Sigmoid colon (tissue), 7 donors: Measurements from ENCODE around the gene KMT2D. TPM values are rescaled to one million over a fixed set of nuclear protein-coding genes. Genes with fewer than 3 reads are reported as not detected.

Experiments
- DNase-seq: peaks from one replicate; pipeline ENCODE4 v3.0.0-alpha.2; 2019
- H3K27ac ChIP-seq, 4 donors: fragments of 200-600 bp; sonication (generic); one replicate each; pipeline ENCODE4 v1.5.1; 2016 to 2019; ENCODE audit warnings: mild to moderate bottlenecking in 1 of 4
- H3K27me3 ChIP-seq, 3 donors: fragments of 200-600 bp; sonication (generic); one replicate each; pipeline ENCODE4 v1.5.1; 2019; ENCODE audit warnings: mild to moderate bottlenecking in 1 of 3
- H3K36me3 ChIP-seq, 4 donors: fragments of 200-600 bp; sonication (generic); one replicate each; pipeline ENCODE4 v1.5.1; 2016 to 2019
- H3K4me1 ChIP-seq, 4 donors: fragments of 200-600 bp; sonication (generic); one replicate each; pipeline ENCODE4 v1.5.1; 2017 to 2019
- H3K4me3 ChIP-seq, 4 donors: fragments of 200-600 bp; sonication (generic); one replicate each; pipeline ENCODE4 v1.5.1; 2017 to 2019; ENCODE audit warnings: mild to moderate bottlenecking in 2 of 4, moderate library complexity in 1 of 4
- H3K9me3 ChIP-seq, 4 donors: fragments of 200-600 bp in 3 of 4; sonication (generic) in 3 of 4; one replicate each; pipeline versions ENCODE4 v1.5.1 to v1.6.1; 2013 to 2019
- EP300 ChIP-seq, 4 donors: sonication (generic); formaldehyde crosslinking; IDR thresholded peaks; one replicate each; pipeline ENCODE4 v1.6.1; 2017; ENCODE audit warnings: antibody characterized with exemption in 4 of 4
- POLR2A ChIP-seq, 2 donors: fragments of 450-650 bp; IDR thresholded peaks; one replicate each; pipeline ENCODE4 v1.6.1; 2016; ENCODE audit warnings: antibody characterized with exemption in 2 of 2, mild to moderate bottlenecking in 2 of 2, moderate library complexity in 2 of 2
- POLR2AphosphoS5 ChIP-seq, 4 donors: sonication (generic); formaldehyde crosslinking; IDR thresholded peaks; one replicate each; pipeline ENCODE4 v1.6.1; 2017; ENCODE audit warnings: antibody characterized with exemption in 4 of 4
- WGBS, 2 donors: extraction: QIAGEN DNeasy Blood & Tissue Kit; methylation state at CpG; one replicate each; pipeline ENCODE4 v1.1.7; 2013; 5-methylcytosine and 5-hydroxymethylcytosine counted together
- intact Hi-C: fragments of 100-400 bp; cut with DNase I; formaldehyde crosslinking; loops from one replicate; pipeline ENCODE4 v1.15.1; 2023
- polyA plus RNA-seq, 3 donors: library from polyadenylated mRNA; stranded (reverse); fragments of 200-250 nt; gene quantifications; one replicate each; pipeline ENCODE4 v1.2.3, GENCODE V29; 2013
- total RNA-seq, 4 donors: library from RNA; depleted of rRNA; stranded (reverse); fragments of >200 nt; gene quantifications; one replicate each; pipeline ENCODE4 v1.1.0, GENCODE V29; 2016
- TF ChIP-seq, protein P1 (sequence below), 4 experiments: fragments of 450-650 bp in 3 of 4; fragments of 200-600 bp in 1 of 4; IDR thresholded peaks; one replicate each; pipeline ENCODE4 v1.5.1; 2016 to 2019; ENCODE audit warnings: antibody characterized with exemption in 4 of 4, mild to moderate bottlenecking in 3 of 4, moderate library complexity in 2 of 4
- donor health status: healthy with polysubstance abuse.
- donor health status: Bipolar disorder and iron deficiency.
- donor health status: healthy.

The KMT2D gene
- total and polyA plus RNA-seq, 7 donors = 1.8 to 61.8 (median 23.7) TPM

DNA sequence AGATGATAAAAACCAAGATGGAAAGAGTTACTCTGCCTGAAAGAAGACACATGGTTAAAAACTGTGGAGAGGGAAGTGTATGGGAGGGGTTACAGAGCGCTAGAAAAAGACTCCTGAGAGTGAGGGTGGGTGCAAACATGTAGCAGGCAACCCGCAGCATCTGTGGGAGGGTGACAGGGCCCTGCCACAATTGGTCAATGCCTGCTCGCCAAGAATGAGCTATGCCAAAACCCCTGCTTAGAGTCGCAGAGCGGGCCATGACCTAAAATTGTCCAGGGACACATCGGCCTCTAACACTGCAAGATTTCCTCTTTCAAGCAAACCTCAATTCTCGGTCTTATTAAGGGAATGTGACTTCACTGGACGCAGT lies 42.7 kb downstream of the KMT2D start:
- intact Hi-C loops = loop anchor here (10.0 kb wide), 1 partner anchor 303 kb away; the partner anchor contains the start of gene CCNT1
- WGBS, 2 donors = 1% methylated on average over 8 of the region's 8 CpGs
- Histone ChIP-seq H3K4me1 (peaks cover 0 to 29% (median 18%) of the 10 kb centered on the region in 4 donors), H3K4me3 (peak overlapping the region; percentile 65 to 95 (median 82)), H3K9me3 (no peaks in the 10 kb centered on the region), H3K36me3 (peaks cover 15 to 28% (median 24%) of the 10 kb centered on the region in 4 donors), H3K27ac (peak overlapping the region; percentile 89 to 95 (median 92)), H3K27me3 (no peaks in the 10 kb centered on the region)
- TF ChIP-seq POLR2AphosphoS5 (IDR thresholded peaks at IDR 0.05) = no peak
- TF ChIP-seq POLR2A (IDR thresholded peaks at IDR 0.05) = no peak
- TF ChIP-seq EP300 (IDR thresholded peaks at IDR 0.05) = no peak
- TF ChIP-seq, protein P1, sequence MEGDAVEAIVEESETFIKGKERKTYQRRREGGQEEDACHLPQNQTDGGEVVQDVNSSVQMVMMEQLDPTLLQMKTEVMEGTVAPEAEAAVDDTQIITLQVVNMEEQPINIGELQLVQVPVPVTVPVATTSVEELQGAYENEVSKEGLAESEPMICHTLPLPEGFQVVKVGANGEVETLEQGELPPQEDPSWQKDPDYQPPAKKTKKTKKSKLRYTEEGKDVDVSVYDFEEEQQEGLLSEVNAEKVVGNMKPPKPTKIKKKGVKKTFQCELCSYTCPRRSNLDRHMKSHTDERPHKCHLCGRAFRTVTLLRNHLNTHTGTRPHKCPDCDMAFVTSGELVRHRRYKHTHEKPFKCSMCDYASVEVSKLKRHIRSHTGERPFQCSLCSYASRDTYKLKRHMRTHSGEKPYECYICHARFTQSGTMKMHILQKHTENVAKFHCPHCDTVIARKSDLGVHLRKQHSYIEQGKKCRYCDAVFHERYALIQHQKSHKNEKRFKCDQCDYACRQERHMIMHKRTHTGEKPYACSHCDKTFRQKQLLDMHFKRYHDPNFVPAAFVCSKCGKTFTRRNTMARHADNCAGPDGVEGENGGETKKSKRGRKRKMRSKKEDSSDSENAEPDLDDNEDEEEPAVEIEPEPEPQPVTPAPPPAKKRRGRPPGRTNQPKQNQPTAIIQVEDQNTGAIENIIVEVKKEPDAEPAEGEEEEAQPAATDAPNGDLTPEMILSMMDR (IDR thresholded peaks at IDR 0.05) = peak in 1 of 4 experiments; percentile 23
- peak; percentile 70 for DNase-seq

DNA sequence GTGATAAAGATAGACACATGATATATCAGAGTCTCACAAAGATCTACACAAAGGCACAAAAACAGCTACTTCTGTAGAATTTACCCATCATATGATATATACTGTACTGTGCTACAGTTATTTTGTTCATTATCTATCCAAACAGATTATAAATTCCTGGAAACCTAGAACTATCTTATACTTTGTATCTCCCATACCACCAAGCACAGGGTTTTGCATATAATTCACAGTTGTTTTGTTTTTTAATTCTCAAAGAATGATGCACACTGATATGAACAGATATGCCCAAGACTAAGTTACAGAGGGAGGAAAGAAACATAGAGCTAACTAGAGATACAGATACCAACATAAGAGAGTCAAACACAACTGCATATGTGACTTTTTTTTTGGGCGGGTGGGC lies 45.4 kb downstream of the KMT2D start:
- intact Hi-C loops = loop anchor here (10.0 kb wide), 1 partner anchor 300 kb away; the partner anchor contains the start of gene CCNT1
- no peaks in the 10 kb centered on the region for H3K9me3 ChIP-seq
- H3K27ac ChIP-seq = no peak overlapping the region
- H3K27me3 ChIP-seq = peaks cover 0 to 2% (median 0%) of the 10 kb centered on the region in 3 donors
- peaks cover 0 to 30% (median 23%) of the 10 kb centered on the region in 4 donors for H3K36me3 ChIP-seq
- DNase-seq = no peak
- no peak overlapping the region for H3K4me3 ChIP-seq
- WGBS, 2 donors = 95 to 97% methylated on average over 1 of the region's 1 CpG
- TF ChIP-seq POLR2AphosphoS5 (IDR thresholded peaks at IDR 0.05) (no peak), EP300 (IDR thresholded peaks at IDR 0.05) (no peak)
- peaks cover 0 to 28% (median 18%) of the 10 kb centered on the region in 4 donors for H3K4me1 ChIP-seq

GRCh38 chr12:49014547-49014946 lies 46.0 kb downstream of the KMT2D start:
- Histone ChIP-seq H3K27me3 (peaks cover 0 to 5% (median 0%) of the 10 kb centered on the region in 3 donors), H3K9me3 (no peaks in the 10 kb centered on the region), H3K27ac (no peak overlapping the region), H3K36me3 (peaks cover 0 to 36% (median 24%) of the 10 kb centered on the region in 4 donors), H3K4me1 (peaks cover 0 to 22% (median 16%) of the 10 kb centered on the region in 4 donors), H3K4me3 (no peak overlapping the region)
- intact Hi-C loops = loop anchor here (10.0 kb wide), 1 partner anchor 300 kb away; the partner anchor contains the start of gene CCNT1
- no peak for DNase-seq
- TF ChIP-seq POLR2AphosphoS5 (IDR thresholded peaks at IDR 0.05) (no peak), POLR2A (IDR thresholded peaks at IDR 0.05) (no peak), EP300 (IDR thresholded peaks at IDR 0.05) (no peak)
- TF ChIP-seq, protein P1 (IDR thresholded peaks at IDR 0.05) = no peak
- WGBS, 2 donors = 70 to 75% methylated on average over 1 of the region's 1 CpG

GRCh38 chr12:49013428-49013827 lies 47.2 kb downstream of the KMT2D start:
- no peaks in the 10 kb centered on the region for H3K9me3 ChIP-seq
- WGBS, 2 donors = 94 to 95% methylated on average over 3 of the region's 3 CpGs
- intact Hi-C loops = loop anchor here (10.0 kb wide), 1 partner anchor 299 kb away; the partner anchor contains the start of gene CCNT1
- H3K27ac ChIP-seq = no peak overlapping the region
- no peak for TF ChIP-seq POLR2A (IDR thresholded peaks at IDR 0.05)
- peaks cover 0 to 14% (median 0%) of the 10 kb centered on the region in 3 donors for H3K27me3 ChIP-seq
- no peak overlapping the region for H3K4me3 ChIP-seq
- peaks cover 0 to 15% (median 11%) of the 10 kb centered on the region in 4 donors for H3K4me1 ChIP-seq
- DNase-seq = no peak
- peaks cover 0 to 48% (median 24%) of the 10 kb centered on the region in 4 donors for H3K36me3 ChIP-seq

DNA sequence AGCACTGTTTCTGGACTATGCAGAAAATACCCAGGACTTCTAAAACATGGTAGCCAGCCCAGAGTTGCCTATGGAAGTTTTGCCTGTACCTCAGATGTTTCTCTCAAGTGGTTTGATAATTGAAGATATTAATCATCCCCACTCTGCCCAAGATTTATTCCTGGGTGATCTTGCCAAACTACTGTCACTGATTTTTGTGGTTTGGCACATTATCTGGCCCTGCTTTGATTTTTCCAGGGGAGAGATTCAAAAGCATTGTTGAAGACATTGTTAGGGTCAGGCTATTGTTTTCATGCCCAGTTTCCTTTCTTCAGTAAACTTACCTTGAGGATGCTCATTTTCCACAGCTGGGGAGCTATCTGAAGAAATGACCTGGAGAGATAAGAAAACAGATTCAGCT lies 47.9 kb downstream of the KMT2D start:
- no peak overlapping the region for H3K27ac ChIP-seq
- intact Hi-C loops = loop anchor here (10.0 kb wide), 1 partner anchor 298 kb away; the partner anchor contains the start of gene CCNT1

More for the DNA sequence above, 47.9 kb downstream of the KMT2D start:
- peaks cover 0 to 21% (median 0%) of the 10 kb centered on the region in 3 donors for H3K27me3 ChIP-seq
- DNase-seq = no peak
- TF ChIP-seq, protein P1 (IDR thresholded peaks at IDR 0.05) = no peak
- TF ChIP-seq POLR2AphosphoS5 (IDR thresholded peaks at IDR 0.05) (no peak), EP300 (IDR thresholded peaks at IDR 0.05) (no peak), POLR2A (IDR thresholded peaks at IDR 0.05) (no peak)
- H3K36me3 ChIP-seq = peaks cover 0 to 54% (median 24%) of the 10 kb centered on the region in 4 donors
- H3K9me3 ChIP-seq = no peaks in the 10 kb centered on the region
- peaks cover 0 to 11% (median 7%) of the 10 kb centered on the region in 4 donors for H3K4me1 ChIP-seq
- H3K4me3 ChIP-seq = no peak overlapping the region

Other genes starting within 250 kb of the KMT2D start
- 10 to 100 TPM; 10.7 to 32.1 (median 18.4) TPM for gene CACNB3, start 242.3 kb downstream of the KMT2D start, total RNA-seq
- 10 to 100 TPM; 21.0 to 23.4 (median 22.0) TPM for gene CACNB3, start 242.3 kb downstream of the KMT2D start, polyA plus RNA-seq
- 10 to 100 TPM; 52.8 to 91.5 (median 56.3) TPM for gene DDX23, start 208.6 kb downstream of the KMT2D start, total RNA-seq
- gene DDX23, start 208.6 kb downstream of the KMT2D start, polyA plus RNA-seq = 10 to 100 TPM; 32.4 to 72.0 (median 40.7) TPM
- gene RND1, start 194.9 kb downstream of the KMT2D start, total RNA-seq = 1 to 10 TPM in 1 of 4 donors, under 1 TPM in 1, not detected in 2; 0.36 to 5.2 TPM
- gene RND1, start 194.9 kb downstream of the KMT2D start, polyA plus RNA-seq = 10 to 100 TPM in 1 of 3 donors, 1 to 10 TPM in 2; 2.4 to 16.2 (median 8.0) TPM
- 1 to 10 TPM; 4.6 to 7.5 (median 6.4) TPM for gene FKBP11, start 135.3 kb downstream of the KMT2D start, total RNA-seq
- gene FKBP11, start 135.3 kb downstream of the KMT2D start, polyA plus RNA-seq = 10 to 100 TPM; 12.0 to 50.2 (median 12.3) TPM
- 10 to 100 TPM; 37.9 to 61.0 (median 49.3) TPM for gene ARF3, start 103.3 kb downstream of the KMT2D start, total RNA-seq
- gene ARF3, start 103.3 kb downstream of the KMT2D start, polyA plus RNA-seq = 100 to 1,000 TPM in 2 of 3 donors, 10 to 100 TPM in 1; 87.7 to 161 (median 132) TPM
- under 1 TPM in 3 of 4 donors, not detected in 1; 0.28 to 0.49 (median 0.36) TPM for gene WNT10B, start 89.1 kb downstream of the KMT2D start, total RNA-seq
- gene WNT10B, start 89.1 kb downstream of the KMT2D start, polyA plus RNA-seq = 1 to 10 TPM in 1 of 3 donors, not detected in 2; 1.0 TPM
- not detected for gene WNT1, start 82.5 kb downstream of the KMT2D start, total RNA-seq
- gene WNT1, start 82.5 kb downstream of the KMT2D start, polyA plus RNA-seq = under 1 TPM in 1 of 3 donors, not detected in 2; 0.10 TPM
- under 1 TPM in 1 of 4 donors, not detected in 3; 0.14 TPM for gene DDN, start 61.4 kb downstream of the KMT2D start, total RNA-seq
- gene DDN, start 61.4 kb downstream of the KMT2D start, polyA plus RNA-seq = under 1 TPM in 2 of 3 donors, not detected in 1; 0.60 to 0.69 TPM
- gene PRKAG1, start 42.0 kb downstream of the KMT2D start, total RNA-seq = 10 to 100 TPM; 49.6 to 71.3 (median 60.0) TPM
- gene PRKAG1, start 42.0 kb downstream of the KMT2D start, polyA plus RNA-seq = 10 to 100 TPM; 48.6 to 71.2 (median 61.3) TPM
- under 1 TPM in 1 of 4 donors, not detected in 3; 0.36 TPM for gene RHEBL1, start 9.2 kb upstream of the KMT2D start, total RNA-seq
- gene RHEBL1, start 9.2 kb upstream of the KMT2D start, polyA plus RNA-seq = 1 to 10 TPM in 1 of 3 donors, not detected in 2; 2.2 TPM
- gene DHH, start 34.0 kb upstream of the KMT2D start, total RNA-seq = under 1 TPM in 2 of 4 donors, not detected in 2; 0.14 to 0.83 TPM
- gene DHH, start 34.0 kb upstream of the KMT2D start, polyA plus RNA-seq = under 1 TPM in 1 of 3 donors, not detected in 2; 0.63 TPM
- gene LMBR1L, start 50.1 kb upstream of the KMT2D start, total RNA-seq = 10 to 100 TPM; 34.6 to 82.3 (median 51.5) TPM
- 10 to 100 TPM in 2 of 3 donors, 1 to 10 TPM in 1; 7.8 to 41.4 (median 10.2) TPM for gene LMBR1L, start 50.1 kb upstream of the KMT2D start, polyA plus RNA-seq
- gene TUBA1B, start 70.6 kb upstream of the KMT2D start, total RNA-seq = 100 to 1,000 TPM; 651 to 712 (median 682) TPM
- 1,000 to 10,000 TPM in 1 of 3 donors, 100 to 1,000 TPM in 2; 482 to 1,083 (median 767) TPM for gene TUBA1B, start 70.6 kb upstream of the KMT2D start, polyA plus RNA-seq
- 100 to 1,000 TPM; 614 to 677 (median 635) TPM for gene TUBA1A, start 128.3 kb upstream of the KMT2D start, total RNA-seq
- 100 to 1,000 TPM in 1 of 3 donors, 10 to 100 TPM in 2; 20.1 to 129 (median 41.4) TPM for gene TUBA1A, start 128.3 kb upstream of the KMT2D start, polyA plus RNA-seq
- 100 to 1,000 TPM in 1 of 4 donors, 10 to 100 TPM in 3; 54.8 to 108 (median 87.2) TPM for gene TUBA1C, start 204.3 kb upstream of the KMT2D start, total RNA-seq
- 100 to 1,000 TPM; 411 to 694 (median 519) TPM for gene TUBA1C, start 204.3 kb upstream of the KMT2D start, polyA plus RNA-seq
- 10 to 100 TPM; 19.7 to 56.2 (median 38.6) TPM for gene PRPH, start 234.4 kb upstream of the KMT2D start, total RNA-seq
- 10 to 100 TPM in 1 of 3 donors, 1 to 10 TPM in 1, under 1 TPM in 1; 0.46 to 31.8 (median 2.4) TPM for gene PRPH, start 234.4 kb upstream of the KMT2D start, polyA plus RNA-seq